B cell (primary cell): ENCODE measurements around the gene B4GALT1. TPM values are rescaled to one million over a fixed set of nuclear protein-coding genes. Genes with fewer than 3 reads are reported as not detected.

Experiments used
- ATAC-seq: fragments of 200-7000 bp; cut with Tn5 transposase; one replicate; pipeline ENCODE4 v1.10.0; 2021; ENCODE audit warnings: low read depth, mild to moderate bottlenecking, moderate number of reproducible peaks, moderate library complexity
- CTCF ChIA-PET: fragments of 350-600 bp; sonication (Branson Sonifier 250); formaldehyde crosslinking; loops from one replicate; lab custom pipeline; 2021; ENCODE audit warnings: antibody characterized with exemption, inconsistent platforms; lab: Charles Lee
- POLR2A ChIA-PET: fragments of 350-600 bp; sonication (Branson Sonifier 250); formaldehyde crosslinking; loops from one replicate; lab custom pipeline; 2021; ENCODE audit warnings: antibody characterized with exemption; lab: Charles Lee
- DNase-seq: peaks from one replicate; pipeline ENCODE4 v3.0.0; 2013
- H2AFZ ChIP-seq: 2 replicates; pipeline ENCODE4 v1.6.1; 2012; ENCODE audit warnings: mild to moderate bottlenecking, low read depth, low read length; ENCODE audit not compliant: insufficient read depth, poor library complexity, severe bottlenecking
- H3K27ac ChIP-seq, 2 donors: 1 replicate in 1 of 2; 2 replicates in 1 of 2; pipeline ENCODE4 v1.5.1; 2012 to 2013; ENCODE audit warnings: low read length in 2 of 2, mild to moderate bottlenecking in 2 of 2, moderate library complexity in 1 of 2
- H3K27me3 ChIP-seq, 4 experiments: fragments of 200-600 bp in 1 of 4; sonication (generic) in 1 of 4; replicated peaks in 1 of 4; 1 replicate in 2 of 4; 2 replicates in 2 of 4; pipeline versions ENCODE4 v1.6.1 to v1.7.0; 2013 to 2016; ENCODE audit warnings: low read length in 3 of 4, mild to moderate bottlenecking in 2 of 4, mixed read lengths in 1 of 4, moderate library complexity in 1 of 4; ENCODE audit not compliant: insufficient read depth in 4 of 4, control insufficient read depth in 3 of 4; ENCODE audit errors: control extremely low read depth in 1 of 4
- H3K36me3 ChIP-seq, 2 experiments: replicated peaks in 1 of 2; 1 replicate in 1 of 2; 2 replicates in 1 of 2; pipeline versions ENCODE4 v1.6.1 to v1.7.1; 2013; ENCODE audit warnings: low read length in 1 of 2; ENCODE audit not compliant: insufficient read depth in 2 of 2, control insufficient read depth in 1 of 2; ENCODE audit errors: control extremely low read depth in 1 of 2, extremely low read depth in 1 of 2
- H3K4me1 ChIP-seq, 2 donors: fragments of 200-600 bp in 1 of 2; sonication (generic) in 1 of 2; 1 replicate in 1 of 2; 2 replicates in 1 of 2; pipeline versions ENCODE4 v1.5.1 to v1.6.1; 2013 to 2017; ENCODE audit warnings: low read length in 2 of 2; ENCODE audit not compliant: control insufficient read depth in 2 of 2, insufficient read depth in 2 of 2
- H3K4me2 ChIP-seq: replicated peaks from 2 replicates; pipeline ENCODE3; 2012; ENCODE audit warnings: mild to moderate bottlenecking, low read depth, low read length; ENCODE audit not compliant: poor library complexity, severe bottlenecking
- H3K4me3 ChIP-seq, 5 experiments: fragments of 200-600 bp in 1 of 5; sonication (generic) in 1 of 5; 1 replicate in 3 of 5; 2 replicates in 2 of 5; pipeline versions ENCODE4 v1.5.1 to v1.7.0; 2011 to 2016; ENCODE audit warnings: low read length in 4 of 5, mild to moderate bottlenecking in 4 of 5, low read depth in 2 of 5, control low read depth in 1 of 5, moderate library complexity in 1 of 5; ENCODE audit not compliant: insufficient read depth in 1 of 5; ENCODE audit errors: control extremely low read depth in 1 of 5, extremely low read depth in 1 of 5
- H3K79me2 ChIP-seq: fragments of 200-600 bp; sonication (generic); one replicate; pipeline ENCODE4 v1.6.0; 2016; ENCODE audit warnings: low read length; ENCODE audit not compliant: control insufficient read depth, insufficient read depth
- H3K9ac ChIP-seq: fragments of 200-600 bp; sonication (generic); 2 replicates; pipeline ENCODE4 v1.6.1; 2017; ENCODE audit warnings: mild to moderate bottlenecking, low read length, moderate library complexity
- H3K9me3 ChIP-seq, 3 donors: one replicate each; pipeline versions ENCODE4 v1.6.1 to v1.7.1; 2013; ENCODE audit warnings: low read length in 2 of 3; ENCODE audit not compliant: control insufficient read depth in 2 of 3, insufficient read depth in 1 of 3; ENCODE audit errors: control extremely low read depth in 1 of 3
- H4K20me1 ChIP-seq: 2 replicates; pipeline ENCODE4 v1.6.0; 2012; ENCODE audit warnings: mild to moderate bottlenecking, low read length; ENCODE audit not compliant: insufficient read depth, control insufficient read depth, poor library complexity, severe bottlenecking
- H3K27ac Mint-ChIP-seq: one replicate; pipeline ENCODE4 v1.8.0; 2021; ENCODE audit warnings: mixed read lengths
- H3K27me3 Mint-ChIP-seq: one replicate; pipeline ENCODE4 v1.8.0; 2021; ENCODE audit warnings: mixed read lengths
- H3K4me1 Mint-ChIP-seq: one replicate; pipeline ENCODE4 v1.8.0; 2021; ENCODE audit warnings: mixed read lengths
- H3K4me3 Mint-ChIP-seq: one replicate; pipeline ENCODE4 v1.8.0; 2021; ENCODE audit warnings: mixed read lengths
- H3K9me3 Mint-ChIP-seq: one replicate; pipeline ENCODE4 v1.8.0; 2022; ENCODE audit warnings: mixed read lengths; ENCODE audit not compliant: insufficient read depth
- CTCF ChIP-seq: fragments of 200-600 bp; IDR thresholded peaks from one replicate; pipeline ENCODE4 v1.8.0; 2022; ENCODE audit warnings: antibody characterized with exemption, mild to moderate bottlenecking
- EZH2 ChIP-seq: IDR thresholded peaks from 2 replicates; pipeline ENCODE4 v1.6.1; 2012; ENCODE audit warnings: borderline replicate concordance, low read depth, mild to moderate bottlenecking, moderate library complexity, low read length; ENCODE audit not compliant: insufficient read depth, poor library complexity, severe bottlenecking
- WGBS: methylation state at CpG from one replicate; pipeline ENCODE4 v1.1.5; 2013; ENCODE audit warnings: missing lambda C conversion rate; ENCODE audit not compliant: insufficient coverage; 5-methylcytosine and 5-hydroxymethylcytosine counted together
- intact Hi-C: fragments of 100-400 bp; cut with micrococcal nuclease; formaldehyde crosslinking; loops from one replicate; pipeline ENCODE4 v1.10.0; 2022
- polyA plus RNA-seq: library from polyadenylated mRNA; depleted of rRNA; stranded (reverse); fragments of >200 nt; gene quantifications from 2 replicates; pipeline ENCODE4 v1.2.3, GENCODE V29; 2012
- total RNA-seq, 2 donors: library from RNA; stranded (reverse); fragments of 120-200 nt in 1 of 2; gene quantifications; 1 replicate in 1 of 2; 2 replicates in 1 of 2; pipeline versions ENCODE4 v1.2.3 to v1.2.4, GENCODE V29; 2013 to 2022

The B4GALT1 gene
- total and polyA plus RNA-seq, 2 donors (not counting 1 experiment from before 2014, with no cell fraction given), result 49.2 to 201 TPM

GRCh38 chr9:33151601-33152000, 15.5 kb downstream of the B4GALT1 start:
- Histone ChIP-seq H3K4me2 (peak overlapping the region; percentile 69), H3K27me3 (no peaks in the 10 kb centered on the region), H4K20me1 (peaks cover 22% of the 10 kb centered on the region), H2AFZ (no peak overlapping the region), H3K9me3 (no peaks in the 10 kb centered on the region), H3K9ac (peak overlapping the region; percentile 8), H3K4me3 (peak overlapping the region in 1 of 5 experiments; percentile 26), H3K79me2 (peaks cover 98% of the 10 kb centered on the region), H3K27ac (peak overlapping the region; percentile 30 to 92), H3K4me1 (peaks cover 86 to 91% of the 10 kb centered on the region in 2 donors), H3K36me3 (peaks cover 2 to 12% of the 10 kb centered on the region in 2 experiments)
- WGBS, result no CpG with 5 or more reads among the region's 2 CpGs
- peak overlapping the region; percentile 60 for H3K27ac Mint-ChIP-seq
- no peaks in the 10 kb centered on the region for H3K27me3 Mint-ChIP-seq
- intact Hi-C loops, result no loop called here
- no peak for DNase-seq
- peaks cover 82% of the 10 kb centered on the region for H3K4me1 Mint-ChIP-seq
- peak overlapping the region; percentile 29 for H3K4me3 Mint-ChIP-seq
- TF ChIP-seq EZH2, result no peak
- TF ChIP-seq CTCF, result no peak
- ChIA-PET POLR2A (interaction anchor here (0.7 to 2.1 kb wide), 9 partner anchors 7 to 22 kb away, joined by 3 to 11 read pairs (median 6); partner anchors contain the start of gene B4GALT1), CTCF (interaction anchor here (0.7 to 3.9 kb wide), 13 partner anchors 8 to 43 kb away, joined by 3 to 15 read pairs (median 4); no protein-coding TSS in a partner anchor)
- ATAC-seq, result no peak
- no peaks in the 10 kb centered on the region for H3K9me3 Mint-ChIP-seq

DNA sequence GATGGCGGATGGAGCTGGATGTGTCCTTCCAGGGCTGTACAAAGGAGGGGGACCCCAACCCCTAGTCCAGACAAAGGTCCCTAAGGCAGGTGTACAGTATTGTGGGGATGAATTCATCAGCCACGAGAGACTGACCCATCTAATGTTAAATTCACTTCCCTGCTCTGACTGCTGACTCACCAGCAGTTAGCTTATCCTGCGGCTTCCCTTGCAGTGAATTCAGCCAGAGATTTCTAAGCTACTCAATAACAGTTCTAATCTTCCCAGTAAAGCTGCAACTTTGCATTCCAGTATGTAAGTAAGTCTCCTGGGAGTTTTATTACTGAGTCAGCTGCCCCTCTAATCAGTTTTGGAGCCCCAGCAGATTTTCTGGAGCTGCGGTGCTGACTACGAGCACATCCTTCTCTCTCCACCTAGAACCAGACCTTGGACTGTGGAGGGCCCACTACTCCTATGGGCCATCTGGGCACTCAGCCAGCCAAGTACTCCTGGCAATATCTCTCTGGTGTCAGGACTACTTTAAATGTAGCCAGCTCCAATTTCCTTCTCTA, 16.1 kb downstream of the B4GALT1 start:
- Mint-ChIP-seq H3K4me3 (peak overlapping the region; percentile 29), H3K27me3 (no peaks in the 10 kb centered on the region), H3K9me3 (no peaks in the 10 kb centered on the region), H3K27ac (peak overlapping the region; percentile 60), H3K4me1 (peaks cover 85% of the 10 kb centered on the region)
- WGBS, result 62% methylated on average over 4 of the region's 5 CpGs
- no peak overlapping the region for H2AFZ ChIP-seq
- peaks cover 98% of the 10 kb centered on the region for H3K79me2 ChIP-seq
- DNase-seq (no peak), ATAC-seq (no peak)
- H3K9me3 ChIP-seq, result no peaks in the 10 kb centered on the region
- H3K9ac ChIP-seq, result peak overlapping the region; percentile 8
- ChIA-PET POLR2A (interaction anchor here (0.7 to 2.1 kb wide), 10 partner anchors 8 to 21 kb away, joined by 3 to 11 read pairs (median 6); partner anchors contain the start of gene B4GALT1), CTCF (interaction anchor here (0.7 to 3.9 kb wide), 13 partner anchors 8 to 70 kb away, joined by 3 to 15 read pairs (median 4); no protein-coding TSS in a partner anchor)
- no peak for TF ChIP-seq CTCF
- TF ChIP-seq EZH2, result no peak
- intact Hi-C loops, result no loop called here
- no peaks in the 10 kb centered on the region for H3K27me3 ChIP-seq
- peak overlapping the region; percentile 69 for H3K4me2 ChIP-seq
- H3K4me3 ChIP-seq, result peak overlapping the region in 2 of 5 experiments; percentile 12 to 26
- peak overlapping the region; percentile 42 to 92 for H3K27ac ChIP-seq
- peaks cover 86 to 91% of the 10 kb centered on the region in 2 donors for H3K4me1 ChIP-seq
- peaks cover 22% of the 10 kb centered on the region for H4K20me1 ChIP-seq
- H3K36me3 ChIP-seq, result peaks cover 2 to 13% of the 10 kb centered on the region in 2 experiments
